ENCODE results near the gene ADIPOR2. TPM values are rescaled to one million over a fixed set of nuclear protein-coding genes. Genes with fewer than 3 reads are reported as not detected.
A peak's percentile ranks its signal among the peaks of the same experiment; 100 is the strongest.

Gene ADIPOR2
- total and polyA plus RNA-seq, 5 donors from 2014 or later: 1.8 to 26.3 (median 2.6) TPM

DNA sequence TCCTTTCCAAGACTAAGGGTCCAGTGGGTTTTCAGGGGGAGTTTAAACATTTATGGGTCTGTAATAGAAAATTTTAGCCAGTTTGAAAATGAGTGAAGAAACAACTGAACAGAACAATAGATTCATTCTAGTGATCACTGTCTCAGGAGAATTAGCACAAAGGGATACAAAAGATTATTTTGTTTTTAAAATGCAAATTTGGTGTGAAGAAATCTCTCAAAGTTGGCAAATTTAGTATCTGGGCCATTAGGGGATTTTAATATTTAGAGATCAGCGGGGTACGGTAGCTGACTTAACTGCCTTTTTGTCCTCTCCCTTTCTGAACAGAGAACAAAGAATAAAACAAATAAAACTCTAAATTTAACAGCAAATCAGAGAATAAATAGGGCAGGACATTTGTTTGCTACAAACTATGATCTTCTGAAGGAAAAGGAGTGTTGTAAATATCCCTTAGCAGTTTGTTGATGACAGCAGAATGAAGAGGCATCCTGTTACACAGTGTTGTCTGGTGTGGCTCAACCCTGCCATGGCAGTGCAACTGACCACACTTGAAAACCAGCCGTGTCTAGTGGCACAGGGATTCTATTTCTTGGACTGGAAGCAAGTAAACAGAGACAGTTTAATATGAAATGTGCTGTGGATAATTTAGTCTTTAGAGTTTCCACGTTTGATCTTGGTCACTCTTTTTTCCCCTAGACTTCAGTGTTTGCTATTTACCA is 83.2 kb downstream of the ADIPOR2 start:
- Histone ChIP-seq H3K9me3 (ENCODE audit: control insufficient read depth in 2 of 2, low read length in 2 of 2) (no peaks in the 10 kb centered on the region), H3K4me3 (ENCODE audit: low read depth, low read length) (no peak overlapping the region), H3K36me3 (ENCODE audit: control insufficient read depth, insufficient read depth, low read length) (peaks cover 41% of the 10 kb centered on the region), H3K4me1 (ENCODE audit: control insufficient read depth, insufficient read depth, low read length, poor library complexity, severe bottlenecking) (no peaks in the 10 kb centered on the region), H3K27me3 (ENCODE audit: control insufficient read depth, insufficient read depth, low read length) (no peaks in the 10 kb centered on the region), H3K27ac (ENCODE audit: insufficient read depth, low read length, poor library complexity, severe bottlenecking) (no peak overlapping the region)
- Mint-ChIP-seq H3K4me1 (peaks cover 16 to 32% (median 24%) of the 10 kb centered on the region in 4 donors), H3K27ac (peak overlapping the region in 2 of 3 donors; percentile 13 to 25), H3K27me3 (no peaks in the 10 kb centered on the region), H3K4me3 (no peak overlapping the region), H3K36me3 (peaks cover 43% of the 10 kb centered on the region), H3K9me3 (no peaks in the 10 kb centered on the region)
- DNase-seq (no peak), ATAC-seq (ENCODE audit: low read depth in 2 of 2) (no peak)

GRCh38 chr12:1776170-1776921 is 85.5 kb downstream of the ADIPOR2 start:
- ATAC-seq (ENCODE audit: low read depth in 2 of 2) (no peak), DNase-seq (no peak)
- Histone ChIP-seq H3K4me1 (ENCODE audit: control insufficient read depth, insufficient read depth, low read length, poor library complexity, severe bottlenecking) (no peaks in the 10 kb centered on the region), H3K4me3 (ENCODE audit: low read depth, low read length) (no peak overlapping the region), H3K27me3 (ENCODE audit: control insufficient read depth, insufficient read depth, low read length) (no peaks in the 10 kb centered on the region), H3K27ac (ENCODE audit: insufficient read depth, low read length, poor library complexity, severe bottlenecking) (no peak overlapping the region), H3K36me3 (ENCODE audit: control insufficient read depth, insufficient read depth, low read length) (peaks cover 50% of the 10 kb centered on the region), H3K9me3 (ENCODE audit: control insufficient read depth in 2 of 2, low read length in 2 of 2) (no peaks in the 10 kb centered on the region)
- H3K27me3 Mint-ChIP-seq: no peaks in the 10 kb centered on the region
- peak overlapping the region in 1 of 3 donors; percentile 24 for H3K27ac Mint-ChIP-seq
- H3K4me3 Mint-ChIP-seq: peak overlapping the region in 1 of 4 donors; percentile 34
- H3K4me1 Mint-ChIP-seq: peaks cover 16 to 30% (median 24%) of the 10 kb centered on the region in 4 donors
- H3K36me3 Mint-ChIP-seq: peaks cover 53% of the 10 kb centered on the region
- H3K9me3 Mint-ChIP-seq: no peaks in the 10 kb centered on the region

DNA sequence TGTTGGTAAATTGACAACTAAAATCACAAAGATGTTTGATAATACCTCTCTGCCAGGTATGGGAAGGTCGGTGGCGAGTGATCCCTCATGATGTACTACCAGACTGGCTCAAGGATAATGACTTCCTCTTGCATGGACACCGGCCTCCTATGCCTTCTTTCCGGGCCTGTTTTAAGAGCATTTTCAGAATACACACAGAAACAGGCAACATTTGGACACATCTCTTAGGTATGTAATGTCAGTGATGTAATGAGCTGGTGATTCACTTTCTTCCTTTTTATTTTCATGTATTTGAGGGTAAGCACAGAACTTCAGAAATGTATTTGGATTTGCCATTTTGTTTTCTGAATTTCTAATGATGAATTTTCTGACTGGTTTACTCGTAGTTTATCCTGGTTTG is 86.9 kb downstream of the ADIPOR2 start:
- DNase-seq (no peak), ATAC-seq (ENCODE audit: low read depth in 2 of 2) (no peak)
- H3K27ac Mint-ChIP-seq: no peak overlapping the region
- no peaks in the 10 kb centered on the region for H3K9me3 Mint-ChIP-seq
- Histone ChIP-seq H3K27ac (ENCODE audit: insufficient read depth, low read length, poor library complexity, severe bottlenecking) (no peak overlapping the region), H3K4me1 (ENCODE audit: control insufficient read depth, insufficient read depth, low read length, poor library complexity, severe bottlenecking) (no peaks in the 10 kb centered on the region), H3K9me3 (ENCODE audit: control insufficient read depth in 2 of 2, low read length in 2 of 2) (no peaks in the 10 kb centered on the region), H3K36me3 (ENCODE audit: control insufficient read depth, insufficient read depth, low read length) (peaks cover 57% of the 10 kb centered on the region), H3K27me3 (ENCODE audit: control insufficient read depth, insufficient read depth, low read length) (no peaks in the 10 kb centered on the region), H3K4me3 (ENCODE audit: low read depth, low read length) (no peak overlapping the region)
- H3K27me3 Mint-ChIP-seq: no peaks in the 10 kb centered on the region
- H3K36me3 Mint-ChIP-seq: peaks cover 51% of the 10 kb centered on the region
- H3K4me1 Mint-ChIP-seq: peaks cover 12 to 27% (median 22%) of the 10 kb centered on the region in 4 donors
- H3K4me3 Mint-ChIP-seq: no peak overlapping the region

GRCh38 chr12:1778911-1779310 is 88.0 kb downstream of the ADIPOR2 start:
- no peak for DNase-seq
- peaks cover 53% of the 10 kb centered on the region for H3K36me3 ChIP-seq (ENCODE audit: control insufficient read depth, insufficient read depth, low read length)
- no peaks in the 10 kb centered on the region for H3K27me3 Mint-ChIP-seq
- H3K9me3 Mint-ChIP-seq: no peaks in the 10 kb centered on the region
- H3K4me1 Mint-ChIP-seq: peaks cover 8 to 24% (median 17%) of the 10 kb centered on the region in 4 donors
- no peak overlapping the region for H3K4me3 Mint-ChIP-seq
- H3K27ac Mint-ChIP-seq: no peak overlapping the region
- no peak for ATAC-seq (ENCODE audit: low read depth in 2 of 2)
- no peaks in the 10 kb centered on the region for H3K27me3 ChIP-seq (ENCODE audit: control insufficient read depth, insufficient read depth, low read length)
- no peaks in the 10 kb centered on the region for H3K9me3 ChIP-seq (ENCODE audit: control insufficient read depth in 2 of 2, low read length in 2 of 2)
- no peak overlapping the region for H3K27ac ChIP-seq (ENCODE audit: insufficient read depth, low read length, poor library complexity, severe bottlenecking)
- peaks cover 46% of the 10 kb centered on the region for H3K36me3 Mint-ChIP-seq
- H3K4me1 ChIP-seq (ENCODE audit: control insufficient read depth, insufficient read depth, low read length, poor library complexity, severe bottlenecking): no peaks in the 10 kb centered on the region
- H3K4me3 ChIP-seq (ENCODE audit: low read depth, low read length): no peak overlapping the region

- DNase-seq: no peak
- Histone ChIP-seq H3K27ac (ENCODE audit: insufficient read depth, low read length, poor library complexity, severe bottlenecking) (no peak overlapping the region), H3K27me3 (ENCODE audit: control insufficient read depth, insufficient read depth, low read length) (no peaks in the 10 kb centered on the region), H3K36me3 (ENCODE audit: control insufficient read depth, insufficient read depth, low read length) (peaks cover 55% of the 10 kb centered on the region), H3K9me3 (ENCODE audit: control insufficient read depth in 2 of 2, low read length in 2 of 2) (no peaks in the 10 kb centered on the region), H3K4me1 (ENCODE audit: control insufficient read depth, insufficient read depth, low read length, poor library complexity, severe bottlenecking) (no peaks in the 10 kb centered on the region), H3K4me3 (ENCODE audit: low read depth, low read length) (no peak overlapping the region)
- Mint-ChIP-seq H3K9me3 (no peaks in the 10 kb centered on the region), H3K27ac (no peak overlapping the region), H3K36me3 (peaks cover 46% of the 10 kb centered on the region), H3K4me3 (no peak overlapping the region), H3K4me1 (peaks cover 8 to 18% (median 15%) of the 10 kb centered on the region in 4 donors), H3K27me3 (no peaks in the 10 kb centered on the region)
- ATAC-seq (ENCODE audit: low read depth in 2 of 2): no peak
These were observed 88.9 kb downstream of the ADIPOR2 start for GRCh38 chr12:1779783-1780182.

GRCh38 chr12:1781772-1782171 is 90.9 kb downstream of the ADIPOR2 start:
- Mint-ChIP-seq H3K4me3 (no peak overlapping the region), H3K9me3 (no peaks in the 10 kb centered on the region), H3K36me3 (peaks cover 47% of the 10 kb centered on the region), H3K4me1 (peaks cover 0 to 7% (median 4%) of the 10 kb centered on the region in 4 donors), H3K27me3 (no peaks in the 10 kb centered on the region), H3K27ac (no peak overlapping the region)
- Histone ChIP-seq H3K27me3 (ENCODE audit: control insufficient read depth, insufficient read depth, low read length) (no peaks in the 10 kb centered on the region), H3K4me1 (ENCODE audit: control insufficient read depth, insufficient read depth, low read length, poor library complexity, severe bottlenecking) (no peaks in the 10 kb centered on the region), H3K36me3 (ENCODE audit: control insufficient read depth, insufficient read depth, low read length) (peaks cover 64% of the 10 kb centered on the region), H3K9me3 (ENCODE audit: control insufficient read depth in 2 of 2, low read length in 2 of 2) (no peaks in the 10 kb centered on the region), H3K4me3 (ENCODE audit: low read depth, low read length) (no peak overlapping the region), H3K27ac (ENCODE audit: insufficient read depth, low read length, poor library complexity, severe bottlenecking) (no peak overlapping the region)
- DNase-seq (no peak), ATAC-seq (ENCODE audit: low read depth in 2 of 2) (no peak)

GRCh38 chr12:1782215-1782614 is 91.3 kb downstream of the ADIPOR2 start:
- Mint-ChIP-seq H3K27me3 (no peaks in the 10 kb centered on the region), H3K9me3 (no peaks in the 10 kb centered on the region), H3K4me1 (peaks cover 0 to 6% (median 4%) of the 10 kb centered on the region in 4 donors), H3K36me3 (peaks cover 47% of the 10 kb centered on the region), H3K27ac (no peak overlapping the region), H3K4me3 (no peak overlapping the region)
- Histone ChIP-seq H3K4me1 (ENCODE audit: control insufficient read depth, insufficient read depth, low read length, poor library complexity, severe bottlenecking) (no peaks in the 10 kb centered on the region), H3K36me3 (ENCODE audit: control insufficient read depth, insufficient read depth, low read length) (peaks cover 67% of the 10 kb centered on the region), H3K4me3 (ENCODE audit: low read depth, low read length) (no peak overlapping the region), H3K27ac (ENCODE audit: insufficient read depth, low read length, poor library complexity, severe bottlenecking) (no peak overlapping the region), H3K9me3 (ENCODE audit: control insufficient read depth in 2 of 2, low read length in 2 of 2) (no peaks in the 10 kb centered on the region), H3K27me3 (ENCODE audit: control insufficient read depth, insufficient read depth, low read length) (no peaks in the 10 kb centered on the region)
- DNase-seq (no peak), ATAC-seq (ENCODE audit: low read depth in 2 of 2) (no peak)

Measured in CD4-positive, CD25-positive, alpha-beta regulatory T cell (primary cell).